H1 (cell line): ENCODE data around the gene INHBB. TPM values are rescaled to one million over a fixed set of nuclear protein-coding genes. Genes with fewer than 3 reads are reported as not detected.

Experiments used
- CTCF ChIA-PET: fragments of 300-600 bp; sonication (Branson Sonifier 250); formaldehyde crosslinking; loops from one replicate; lab custom pipeline; 2021; ENCODE audit not compliant: partially characterized antibody; lab: Charles Lee
- POLR2A ChIA-PET: fragments of 300-600 bp; sonication (Branson Sonifier 250); formaldehyde crosslinking; loops from one replicate; lab custom pipeline; 2021; ENCODE audit warnings: inconsistent platforms; ENCODE audit not compliant: partially characterized antibody; lab: Charles Lee
- DNase-seq, 2 experiments: peaks; one replicate each; pipeline versions ENCODE4 v3.0.0 to v3.0.0-alpha.2; 2010 to 2022; ENCODE audit warnings: low spot score in 2 of 2, low read depth in 1 of 2, mixed read lengths in 1 of 2
- FAIRE-seq: peaks from 2 replicates; lab custom pipeline; 2011; peaks lifted over from hg19 to GRCh38; lab: Jason Lieb, UNC
- H2AFZ ChIP-seq: 2 replicates; pipeline ENCODE4 v1.8.1; 2012; ENCODE audit warnings: low read length, inconsistent platforms
- H2AK5ac ChIP-seq: 2 replicates; pipeline ENCODE4 v1.6.1; 2013; ENCODE audit warnings: low read depth, low read length
- H2BK120ac ChIP-seq: replicated peaks from 2 replicates; pipeline ENCODE3; 2013; ENCODE audit warnings: low read depth, low read length, inconsistent platforms
- H2BK12ac ChIP-seq: 2 replicates; pipeline ENCODE4 v1.6.1; 2013; ENCODE audit warnings: low read depth, low read length
- H2BK15ac ChIP-seq: 2 replicates; pipeline ENCODE4 v1.6.1; 2013; ENCODE audit warnings: low read length
- H2BK20ac ChIP-seq: 2 replicates; pipeline ENCODE4 v1.6.1; 2013; ENCODE audit warnings: low read length
- H2BK5ac ChIP-seq: 2 replicates; pipeline ENCODE4 v1.6.1; 2013; ENCODE audit warnings: low read depth, low read length
- H3K14ac ChIP-seq: 2 replicates; pipeline ENCODE4 v1.6.1; 2013; ENCODE audit warnings: inconsistent platforms; ENCODE audit not compliant: insufficient read length
- H3K18ac ChIP-seq: 2 replicates; pipeline ENCODE4 v1.6.1; 2013; ENCODE audit warnings: low read length; ENCODE audit errors: extremely low read depth
- H3K23ac ChIP-seq: 2 replicates; pipeline ENCODE4 v1.6.1; 2013; ENCODE audit warnings: inconsistent platforms; ENCODE audit not compliant: insufficient read length
- H3K23me2 ChIP-seq: 2 replicates; pipeline ENCODE4 v1.6.1; 2013; ENCODE audit warnings: low read depth, low read length
- H3K27ac ChIP-seq: 2 replicates; pipeline ENCODE4 v1.6.1; 2011; ENCODE audit warnings: low read depth, low read length, inconsistent platforms
- H3K27me3 ChIP-seq, 4 experiments: replicated peaks in 1 of 4; 1 replicate in 1 of 4; 2 replicates in 3 of 4; pipeline versions ENCODE4 v1.6.1 to v1.8.1; 2011 to 2013; ENCODE audit warnings: low read length in 3 of 4, mild to moderate bottlenecking in 3 of 4, inconsistent platforms in 2 of 4, mixed read lengths in 2 of 4, moderate library complexity in 1 of 4; ENCODE audit not compliant: control insufficient read depth in 3 of 4, insufficient read depth in 3 of 4; ENCODE audit errors: extremely low read depth in 1 of 4
- H3K36me3 ChIP-seq, 4 experiments: 2 replicates each; pipeline versions ENCODE4 v1.6.1 to v1.8.1; 2011 to 2013; ENCODE audit warnings: mild to moderate bottlenecking in 4 of 4, low read length in 3 of 4, moderate library complexity in 2 of 4, control low read depth in 1 of 4, inconsistent platforms in 1 of 4; ENCODE audit not compliant: insufficient read depth in 4 of 4, control insufficient read depth in 2 of 4
- H3K4ac ChIP-seq: replicated peaks from 2 replicates; pipeline ENCODE3; 2013; ENCODE audit warnings: low read length, low read depth, mixed read lengths, inconsistent platforms; ENCODE audit not compliant: insufficient read length
- H3K4me1 ChIP-seq, 4 experiments: replicated peaks in 1 of 4; 1 replicate in 1 of 4; 2 replicates in 3 of 4; pipeline versions ENCODE4 v1.6.1 to v1.8.1; 2011 to 2013; ENCODE audit warnings: low read length in 3 of 4, inconsistent platforms in 2 of 4, mixed read lengths in 1 of 4; ENCODE audit not compliant: insufficient read depth in 4 of 4, control insufficient read depth in 3 of 4
- H3K4me2 ChIP-seq, 2 experiments: 2 replicates each; pipeline versions ENCODE4 v1.6.1 to v1.8.1; 2011 to 2013; ENCODE audit warnings: low read depth in 2 of 2, low read length in 2 of 2, control low read depth in 1 of 2, inconsistent platforms in 1 of 2, mild to moderate bottlenecking in 1 of 2; ENCODE audit not compliant: insufficient read depth in 1 of 2
- H3K4me3 ChIP-seq, 4 experiments: fragments of 200-600, 300-600 bp in 1 of 4; sonication (generic), shearing (Covaris generic), sonication (Bioruptor Twin) in 1 of 4; 2 replicates each; pipeline versions ENCODE4 v1.5.1 to v1.8.1; 2011 to 2016; ENCODE audit warnings: low read length in 4 of 4, low read depth in 3 of 4, control low read depth in 2 of 4, inconsistent platforms in 2 of 4, mild to moderate bottlenecking in 2 of 4, mixed read lengths in 1 of 4, moderate library complexity in 1 of 4; ENCODE audit not compliant: insufficient read depth in 2 of 4; ENCODE audit errors: extremely low read depth in 1 of 4
- H3K56ac ChIP-seq: replicated peaks from 2 replicates; pipeline ENCODE3; 2013; ENCODE audit warnings: low read depth, mild to moderate bottlenecking, mixed read lengths, low read length, inconsistent platforms; ENCODE audit not compliant: insufficient read length
- H3K79me1 ChIP-seq: 2 replicates; pipeline ENCODE4 v1.6.1; 2013; ENCODE audit warnings: low read depth, low read length, control low read depth
- H3K79me2 ChIP-seq, 2 experiments: 2 replicates each; pipeline versions ENCODE4 v1.6.1 to v1.8.1; 2012 to 2013; ENCODE audit warnings: low read length in 2 of 2, mild to moderate bottlenecking in 2 of 2, inconsistent platforms in 1 of 2; ENCODE audit not compliant: insufficient read depth in 2 of 2, control insufficient read depth in 1 of 2
- H3K9ac ChIP-seq, 4 experiments: replicated peaks in 1 of 4; 1 replicate in 1 of 4; 2 replicates in 3 of 4; pipeline versions ENCODE4 v1.6.1 to v1.8.1; 2011 to 2013; ENCODE audit warnings: low read depth in 3 of 4, low read length in 3 of 4, control low read depth in 2 of 4, mild to moderate bottlenecking in 2 of 4, moderate library complexity in 2 of 4, inconsistent platforms in 1 of 4; ENCODE audit errors: extremely low read depth in 1 of 4
- H3K9me3 ChIP-seq, 2 experiments: 2 replicates each; pipeline versions ENCODE4 v1.6.1 to v1.8.1; 2012 to 2013; ENCODE audit warnings: mild to moderate bottlenecking in 2 of 2, moderate library complexity in 2 of 2, control low read depth in 1 of 2, inconsistent platforms in 1 of 2, low read depth in 1 of 2, low read length in 1 of 2, mixed read lengths in 1 of 2; ENCODE audit not compliant: insufficient read depth in 2 of 2
- H4K20me1 ChIP-seq, 2 experiments: replicated peaks in 1 of 2; 2 replicates each; pipeline versions ENCODE3 to v1.8.1; 2011 to 2013; ENCODE audit warnings: inconsistent platforms in 2 of 2, low read length in 2 of 2, mild to moderate bottlenecking in 1 of 2; ENCODE audit not compliant: insufficient read depth in 2 of 2, control insufficient read depth in 1 of 2
- H4K5ac ChIP-seq: 2 replicates; pipeline ENCODE4 v1.6.1; 2013; ENCODE audit warnings: low read length, low read depth, mixed read lengths, inconsistent platforms; ENCODE audit not compliant: insufficient read length
- H4K8ac ChIP-seq: 2 replicates; pipeline ENCODE4 v1.8.0; 2013; ENCODE audit warnings: mild to moderate bottlenecking, moderate library complexity, low read length, inconsistent platforms; ENCODE audit not compliant: insufficient read depth; ENCODE audit errors: extremely low read depth
- H4K91ac ChIP-seq: replicated peaks from 2 replicates; pipeline ENCODE3; 2013; ENCODE audit warnings: low read length, mixed read lengths, inconsistent platforms; ENCODE audit not compliant: insufficient read length
- KDM5A ChIP-seq: fragments of 200-600 bp; IDR thresholded peaks from 2 replicates; pipeline ENCODE4 v1.7.1; 2012; ENCODE audit warnings: mild to moderate bottlenecking, low read length, inconsistent platforms, mixed read lengths
- TAF1 ChIP-seq: IDR thresholded peaks from 2 replicates; pipeline ENCODE4 v1.6.1; 2011; ENCODE audit warnings: mild to moderate bottlenecking, low read depth, low read length
- WGBS, 2 experiments: shearing (Covaris generic) in 1 of 2; methylation state at CpG; one replicate each; pipeline versions ENCODE4 v1.1.6 to v1.1.7; 2013 to 2015; ENCODE audit warnings: low lambda C conversion rate in 2 of 2, mixed read lengths in 2 of 2, inconsistent platforms in 1 of 2, low coverage in 1 of 2, missing lambda C conversion rate in 1 of 2; ENCODE audit not compliant: insufficient replicate concordance in 2 of 2, insufficient coverage in 1 of 2, insufficient read length in 1 of 2; ENCODE audit errors: extremely low coverage in 1 of 2, missing lambda C conversion rate in 1 of 2; 5-methylcytosine and 5-hydroxymethylcytosine counted together
- polyA plus RNA-seq, 7 experiments: library from polyadenylated mRNA; depleted of rRNA in 3 of 7; stranded (reverse) in 5 of 7; unstranded in 2 of 7; fragments of >200 nt in 5 of 7; fragments of 200-250 nt in 2 of 7; gene quantifications; 1 replicate in 5 of 7; 2 replicates in 1 of 7; 4 replicates in 1 of 7; pipeline versions ENCODE4 v1.2.1 to v1.2.3, GENCODE V29; 2011 to 2013; ENCODE audit warnings: missing spikeins in 2 of 7, mixed read lengths in 2 of 7
- total RNA-seq: library from RNA; stranded (reverse); fragmentation: NEBNext Ultra II Directional; extraction: Animal tissue kit (Norgen Biotek cat#: 25700); gene quantifications from 2 replicates; pipeline ENCODE4 v1.2.1, GENCODE V29; 2021

INHBB gene
- total and polyA plus RNA-seq, 2 of the 8 experiments (the other 6 are each of a cell fraction or from before 2014, with no cell fraction given) = 0.30 to 0.32 TPM

DNA sequence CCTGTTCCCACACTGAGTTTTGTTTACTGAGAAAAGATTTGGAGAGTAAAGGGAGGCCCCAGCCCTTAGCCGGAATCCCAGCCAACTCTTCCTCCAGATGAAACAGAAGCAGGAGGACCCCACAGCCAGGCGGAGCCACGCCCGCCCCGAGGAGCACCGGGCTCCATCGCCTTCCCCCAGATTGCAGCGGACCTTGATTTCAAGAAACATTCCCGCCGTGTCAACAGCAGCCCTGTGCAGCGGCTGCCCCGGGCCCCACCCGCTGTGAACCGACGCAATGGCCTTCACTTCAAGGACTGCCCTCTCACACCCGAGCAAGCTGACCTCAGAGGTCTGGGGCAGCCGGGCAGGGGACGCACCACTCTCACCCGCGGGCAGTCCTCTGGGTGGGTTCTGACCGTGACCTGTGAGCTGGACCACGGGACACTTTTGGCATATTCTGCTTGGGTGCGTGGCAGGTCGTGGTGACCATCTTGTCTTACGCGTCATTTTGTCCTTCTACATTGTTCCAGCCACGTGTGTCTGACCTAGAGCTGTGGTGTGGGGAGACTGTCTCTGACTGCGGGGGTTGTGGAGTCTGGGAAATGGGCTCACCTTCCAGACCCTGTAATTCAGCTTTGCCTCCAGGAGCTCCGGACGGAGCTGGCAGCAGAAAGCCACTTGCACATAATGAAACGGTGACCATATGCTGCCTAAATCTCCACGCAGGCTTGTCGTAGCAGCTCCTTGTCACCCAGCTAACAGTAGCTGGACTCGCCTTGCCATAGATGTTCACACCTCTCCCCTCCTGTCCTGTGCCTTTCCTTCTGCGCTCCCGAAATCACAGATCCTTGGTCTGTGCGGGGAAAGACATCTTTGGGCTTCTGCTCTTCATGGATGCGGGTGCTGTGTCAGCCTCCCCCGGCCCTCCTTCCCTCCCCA is 32.0 kb upstream of the INHBB start:
- TF ChIP-seq TAF1 (no peak), KDM5A (no peak)
- TF ChIP-seq, all 59 proteins: peak for 0
- Histone ChIP-seq H2BK15ac (no peak overlapping the region), H2AK5ac (0 out of 2 replicates have a peak overlapping the region, but pooled peaks have one; percentile 48), H4K8ac (no peak overlapping the region; the same call in 1 of the 2 replicates), H2BK20ac (no peak overlapping the region), H2BK120ac (no peak overlapping the region), H3K4ac (no peak overlapping the region), H3K79me1 (no peaks in the 10 kb centered on the region), H3K56ac (no peak overlapping the region), H3K9ac (no peak overlapping the region), H4K20me1 (peaks cover 0 to 4% of the 10 kb centered on the region in 2 experiments), H3K18ac (no peak overlapping the region), H2BK5ac (no peak overlapping the region), H3K4me1 (peaks cover 1 to 3% (median 2%) of the 10 kb centered on the region in 4 experiments; a peak in 5 of 7 replicates), H3K4me2 (peak overlapping the region; percentile 26 to 72; a peak in 3 of 4 replicates), H3K9me3 (no peaks in the 10 kb centered on the region), H3K23ac (no peak overlapping the region), H3K27ac (no peak overlapping the region), H3K36me3 (no peaks in the 10 kb centered on the region), H2BK12ac (peak overlapping the region; percentile 81; the same call in 1 of the 2 replicates), H3K79me2 (no peaks in the 10 kb centered on the region), H4K91ac (no peak overlapping the region), H4K5ac (no peak overlapping the region), H3K4me3 (peak overlapping the region in 1 of 4 experiments; percentile 51; a peak in 2 of 8 replicates), H3K23me2 (no peaks in the 10 kb centered on the region), H3K14ac (no peak overlapping the region), H2AFZ (no peak overlapping the region), H3K27me3 (peaks cover 4 to 47% (median 40%) of the 10 kb centered on the region in 4 experiments)
- FAIRE-seq (no peak), DNase-seq (no peak)
- ChIA-PET CTCF (interaction anchor here (0.7 to 4.7 kb wide), 55 partner anchors 9 to 838 kb away, joined by 3 to 48 read pairs (median 5); partner anchors contain the start of gene RALB), POLR2A (interaction anchor here (1.7 kb wide), 1 partner anchor 62 kb away, joined by 4 read pairs; the partner anchor contains the start of gene RALB)
- 78% methylated on average over 36 of the region's 39 CpGs; no CpG with 5 or more reads in 1 of the 2 experiments for WGBS, 2 experiments
